Stimulated activated CD8-positive, alpha-beta memory T cell treated with anti-CD3 and anti-CD28 coated beads, Interleukin-12 subunit alpha, Interleukin-12 subunit beta, amount 100 ng/mL, for 24 hours (primary cell): Measurements from ENCODE around the gene USP12.

Experiments
- DNase-seq: peaks from one replicate; pipeline ENCODE4 v3.0.0-alpha.2; 2020; ENCODE audit errors: extremely low read depth

Gene USP12

GRCh38 chr13:27120811-27121210 lies 50.8 kb downstream of the USP12 start:
- DNase-seq, result no peak

- no peak for DNase-seq
Observed at GRCh38 chr13:27120011-27120410, 51.6 kb downstream of the USP12 start.

- DNase-seq, result no peak
Observed at GRCh38 chr13:27118428-27119054, 53.1 kb downstream of the USP12 start.

- no peak for DNase-seq
Observed at GRCh38 chr13:27117952-27118351, 53.7 kb downstream of the USP12 start.

GRCh38 chr13:27117158-27117557 lies 54.5 kb downstream of the USP12 start:
- no peak for DNase-seq

GRCh38 chr13:27113436-27113835 lies 58.2 kb downstream of the USP12 start:
- DNase-seq, result no peak

GRCh38 chr13:27112006-27112405 lies 59.6 kb downstream of the USP12 start:
- DNase-seq, result no peak

GRCh38 chr13:27110056-27110746 lies 61.4 kb downstream of the USP12 start:
- no peak for DNase-seq

GRCh38 chr13:27106144-27106543 lies 65.5 kb downstream of the USP12 start:
- DNase-seq, result no peak

- no peak for DNase-seq
Observed at GRCh38 chr13:27104606-27105005, 67.0 kb downstream of the USP12 start.

GRCh38 chr13:27101847-27102246 lies 69.8 kb downstream of the USP12 start:
- no peak for DNase-seq

- DNase-seq, result no peak
Observed at GRCh38 chr13:27101289-27101688, 70.3 kb downstream of the USP12 start.

- no peak for DNase-seq
Observed at GRCh38 chr13:27097691-27098090, 73.9 kb downstream of the USP12 start.

GRCh38 chr13:27091451-27091850 lies 80.2 kb downstream of the USP12 start:
- DNase-seq, result no peak

- no peak for DNase-seq
Observed at GRCh38 chr13:27088619-27089018, 83.0 kb downstream of the USP12 start.

GRCh38 chr13:27086599-27087265 lies 84.9 kb downstream of the USP12 start:
- no peak for DNase-seq

GRCh38 chr13:27083183-27083582 lies 88.4 kb downstream of the USP12 start:
- DNase-seq, result no peak

GRCh38 chr13:27081893-27082679 lies 89.5 kb downstream of the USP12 start:
- DNase-seq, result no peak

GRCh38 chr13:27080018-27080948 lies 91.3 kb downstream of the USP12 start:
- no peak for DNase-seq

- DNase-seq, result no peak
Observed at GRCh38 chr13:27079421-27079958, 92.1 kb downstream of the USP12 start.

GRCh38 chr13:27077451-27077850 lies 94.2 kb downstream of the USP12 start:
- DNase-seq, result no peak
